HG03575 (cell line): ENCODE results near the gene PPP1R15A.
"Not testable (repeated sequence)": the region's sequence is repeated elsewhere in the genome, so short reads cannot be mapped to it uniquely, and the experiment has no call there.

Experiments used
- ATAC-seq: cut with Tn5 transposase; IDR thresholded peaks from one replicate; pipeline ENCODE4 v1.9.1; 2021; ENCODE audit not compliant: unreplicated experiment, insufficient number of reproducible peaks, low FRiP score; ENCODE audit errors: extremely low read depth

Gene PPP1R15A

DNA sequence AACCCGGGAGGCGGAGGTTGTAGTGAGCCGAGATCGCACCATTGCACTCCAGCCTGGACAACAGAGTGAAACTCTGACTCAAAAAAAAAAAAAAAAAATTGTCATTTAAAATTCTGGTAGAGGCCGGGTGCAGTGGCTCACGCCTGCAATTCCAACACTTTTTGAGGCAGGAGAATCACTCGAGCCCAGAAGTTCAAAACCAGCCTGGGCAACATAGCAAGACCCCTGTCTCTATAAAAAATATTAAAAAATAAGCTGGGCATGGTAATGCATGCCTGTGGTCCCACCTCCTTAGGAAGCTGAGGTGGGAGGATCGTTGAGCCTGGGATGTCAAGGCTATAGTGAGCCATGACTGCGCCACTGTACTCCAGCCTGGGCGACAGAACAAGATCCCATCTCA lies 34.1 kb downstream of the PPP1R15A start:
- no peak for ATAC-seq

DNA sequence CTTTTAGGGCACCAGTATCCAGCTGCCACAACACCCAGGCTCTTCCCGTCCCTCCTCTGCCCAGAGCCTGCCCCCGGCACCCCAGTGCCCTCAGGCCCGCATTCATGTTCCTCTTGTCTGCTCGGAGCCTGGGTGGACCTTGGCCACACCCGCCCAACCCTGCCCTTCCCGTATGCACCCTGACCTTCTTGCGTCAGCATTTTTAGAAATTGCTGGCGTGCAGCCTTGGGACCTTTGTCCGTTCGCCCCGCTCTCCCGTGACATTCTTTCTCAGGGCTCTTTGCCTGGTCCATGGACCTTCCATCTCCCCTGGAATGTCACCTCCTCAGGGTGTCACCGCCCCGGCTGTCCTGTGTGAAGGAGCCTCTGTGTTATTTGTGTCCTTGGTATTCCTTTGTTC lies 35.5 kb downstream of the PPP1R15A start:
- ATAC-seq: no peak

- ATAC-seq: not testable (repeated sequence)
These were observed 37.3 kb downstream of the PPP1R15A start for GRCh38 chr19:48909424-48910077.

DNA sequence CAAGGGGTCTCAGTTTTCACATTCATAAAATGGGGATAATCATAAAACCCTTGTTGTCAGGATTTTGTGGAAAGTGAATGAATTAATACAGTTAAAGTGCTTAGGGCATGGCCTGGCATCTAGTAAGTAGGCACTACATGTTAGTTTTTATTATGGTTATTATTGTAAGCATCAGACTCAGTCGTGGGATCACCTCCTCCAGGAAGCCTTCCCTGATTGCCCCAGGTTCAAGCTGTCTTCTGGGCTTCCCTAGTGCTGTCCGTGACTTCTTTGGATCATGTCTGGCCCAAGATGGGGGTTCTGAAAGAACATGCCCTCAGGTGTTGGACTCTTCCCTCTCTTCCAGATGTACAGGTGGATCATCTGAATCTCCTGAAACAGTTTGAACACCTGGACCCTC lies 38.6 kb downstream of the PPP1R15A start:
- ATAC-seq: no peak

DNA sequence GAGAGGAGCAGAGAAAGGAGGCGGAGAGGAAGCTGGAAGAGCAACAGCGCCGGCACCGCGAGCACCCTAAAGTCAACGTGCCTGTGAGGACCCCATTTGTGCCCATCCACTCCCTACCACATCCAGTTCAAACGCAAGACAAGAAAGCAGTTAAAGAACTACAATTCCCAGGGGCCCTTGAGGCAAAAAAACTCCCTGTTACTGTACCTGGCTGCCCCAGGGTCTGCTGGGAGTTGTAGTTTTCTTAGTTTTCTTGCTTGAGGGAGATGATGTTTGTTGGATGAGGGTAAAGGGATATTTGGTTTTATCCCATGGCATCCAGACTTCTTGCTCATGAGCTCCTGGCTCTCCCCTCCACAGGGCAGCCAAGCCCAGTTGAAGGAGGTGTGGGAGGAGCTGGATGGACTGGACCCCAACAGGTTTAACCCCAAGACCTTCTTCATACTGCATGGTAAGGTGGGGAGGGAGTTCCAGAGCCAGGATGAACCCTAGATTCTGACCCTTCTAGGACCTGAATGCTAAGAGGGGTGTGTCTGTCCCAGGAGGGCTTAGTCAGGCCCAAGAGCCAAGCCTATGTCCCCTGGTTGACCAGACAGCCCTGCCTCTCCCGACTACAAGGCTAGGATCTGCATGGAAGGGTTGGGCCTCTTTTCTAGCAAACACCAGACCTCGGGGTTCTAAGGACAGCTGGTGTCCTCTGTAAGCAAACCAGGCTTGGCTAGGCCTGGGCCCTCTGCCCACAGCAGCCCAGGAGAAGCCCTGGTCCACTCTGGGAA lies 41.1 kb downstream of the PPP1R15A start:
- ATAC-seq: no peak

- ATAC-seq: no peak
These were observed 42.0 kb downstream of the PPP1R15A start for GRCh38 chr19:48914181-48914580.

GRCh38 chr19:48915757-48916156 lies 43.5 kb downstream of the PPP1R15A start:
- no peak for ATAC-seq

DNA sequence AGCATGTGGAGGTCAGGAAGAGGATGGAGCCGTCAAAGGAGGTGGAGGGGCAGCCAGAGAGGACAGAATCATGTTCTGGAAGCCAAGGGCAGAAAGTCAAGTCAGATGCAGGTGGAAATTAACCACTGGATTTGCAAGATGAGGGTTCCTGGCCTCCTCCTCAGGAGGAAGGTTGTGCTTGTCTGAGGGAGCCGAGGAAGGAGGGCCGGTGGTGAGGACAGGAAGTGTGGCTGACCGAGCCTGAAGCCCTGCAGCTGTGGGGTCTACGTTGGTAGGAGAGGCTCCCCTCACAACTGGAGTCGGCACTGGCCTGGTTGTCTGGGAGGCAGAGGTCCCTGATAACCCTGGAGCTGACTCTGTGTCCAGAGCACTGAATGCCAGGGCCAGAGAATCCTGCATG lies 45.9 kb downstream of the PPP1R15A start:
- ATAC-seq: no peak

DNA sequence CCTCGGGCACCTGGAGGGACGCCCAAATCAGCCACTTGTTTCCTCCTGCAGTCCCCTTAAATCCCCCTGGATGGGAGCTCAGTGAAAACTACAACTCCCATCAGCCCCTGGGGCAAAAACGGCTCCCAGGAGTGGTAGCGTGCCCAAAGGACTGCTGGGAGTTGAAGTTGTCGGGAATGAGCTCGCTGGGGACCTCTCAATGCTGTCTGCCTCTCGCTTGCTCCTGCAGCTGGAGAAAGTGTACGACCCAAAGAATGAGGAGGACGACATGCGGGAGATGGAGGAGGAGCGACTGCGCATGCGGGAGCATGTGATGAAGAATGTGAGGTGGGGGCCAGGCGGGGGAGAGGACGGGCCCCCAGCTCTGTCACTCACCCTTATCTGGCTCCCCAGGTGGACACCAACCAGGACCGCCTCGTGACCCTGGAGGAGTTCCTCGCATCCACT lies 46.6 kb downstream of the PPP1R15A start:
- no peak for ATAC-seq

- ATAC-seq: not testable (repeated sequence)
These were observed 47.0 kb downstream of the PPP1R15A start for GRCh38 chr19:48919271-48919670.

- ATAC-seq: no peak
These were observed 48.7 kb downstream of the PPP1R15A start for GRCh38 chr19:48920949-48921348.

GRCh38 chr19:48921721-48922500 lies 49.7 kb downstream of the PPP1R15A start:
- ATAC-seq: no peak

DNA sequence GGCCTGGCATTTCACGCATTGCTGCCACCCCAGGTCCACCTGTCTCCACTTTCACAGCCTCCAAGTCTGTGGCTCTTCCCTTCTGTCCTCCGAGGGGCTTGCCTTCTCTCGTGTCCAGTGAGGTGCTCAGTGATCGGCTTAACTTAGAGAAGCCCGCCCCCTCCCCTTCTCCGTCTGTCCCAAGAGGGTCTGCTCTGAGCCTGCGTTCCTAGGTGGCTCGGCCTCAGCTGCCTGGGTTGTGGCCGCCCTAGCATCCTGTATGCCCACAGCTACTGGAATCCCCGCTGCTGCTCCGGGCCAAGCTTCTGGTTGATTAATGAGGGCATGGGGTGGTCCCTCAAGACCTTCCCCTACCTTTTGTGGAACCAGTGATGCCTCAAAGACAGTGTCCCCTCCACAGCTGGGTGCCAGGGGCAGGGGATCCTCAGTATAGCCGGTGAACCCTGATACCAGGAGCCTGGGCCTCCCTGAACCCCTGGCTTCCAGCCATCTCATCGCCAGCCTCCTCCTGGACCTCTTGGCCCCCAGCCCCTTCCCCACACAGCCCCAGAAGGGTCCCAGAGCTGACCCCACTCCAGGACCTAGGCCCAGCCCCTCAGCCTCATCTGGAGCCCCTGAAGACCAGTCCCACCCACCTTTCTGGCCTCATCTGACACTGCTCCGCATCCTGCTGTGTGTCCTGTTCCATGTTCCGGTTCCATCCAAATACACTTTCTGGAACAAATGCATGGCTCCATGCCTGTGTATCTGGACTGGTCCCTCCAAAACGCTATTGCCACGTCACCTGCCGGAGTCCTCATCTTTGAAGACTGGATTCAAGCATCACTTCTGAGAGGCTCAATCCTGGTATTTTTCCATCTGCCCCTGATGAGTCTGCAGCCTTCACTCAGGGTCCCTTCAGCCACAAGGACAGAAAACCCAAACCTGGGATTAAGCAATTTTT lies 50.6 kb downstream of the PPP1R15A start:
- ATAC-seq: no peak

GRCh38 chr19:48925240-48925843 lies 53.1 kb downstream of the PPP1R15A start:
- no peak for ATAC-seq
